ENCODE results near the gene EBI3.

GRCh38 chr19:4184718-4185352 is 44.5 kb upstream of the EBI3 start:
- no peak for TF ChIP-seq POLR2AphosphoS5 (IDR thresholded peaks at IDR 0.05; ENCODE audit: insufficient read depth in 1 of 2, low read depth in 1 of 2)
- no peak for TF ChIP-seq POLR2A (IDR thresholded peaks at IDR 0.05)

Data from vagina (tissue), 2 donors.